GM12878 (cell line): Measurements from ENCODE around the gene CAMK2B. TPM values are rescaled to one million over a fixed set of nuclear protein-coding genes. Genes with fewer than 3 reads are reported as not detected.
A peak's percentile ranks its signal among the peaks of the same experiment; 100 is the strongest.

Source experiments
- ATAC-seq: fragments of 200-7000 bp; cut with Tn5 transposase; 3 replicates; pipeline ENCODE4 v1.9.1; 2020; ENCODE audit warnings: mild to moderate bottlenecking, moderate library complexity
- BruUV-seq: library from RNA; stranded (reverse); fragments of 400-500 nt; replicated peaks from 2 replicates; lab custom pipeline; 2021; lab: Mats Ljungman, UMichigan
- CTCF ChIA-PET: fragments of 300-600 bp; sonication (Branson Sonifier 250); formaldehyde crosslinking; extraction: SDS; loops from one replicate; lab custom pipeline; 2021; ENCODE audit warnings: inconsistent platforms; lab: Yijun Ruan, JAX
- POLR2A ChIA-PET: fragments of 350-600 bp; formaldehyde crosslinking; extraction: SDS; loops from one replicate; lab custom pipeline; 2021; ENCODE audit warnings: inconsistent platforms; lab: Charles Lee
- RAD21 ChIA-PET: fragments of 300-600 bp; sonication (Branson Sonifier 250); formaldehyde crosslinking; loops from one replicate; lab custom pipeline; 2023; ENCODE audit warnings: antibody characterized with exemption; ENCODE audit not compliant: unreplicated experiment; lab: Charles Lee
- SMC1A ChIA-PET: fragments of 300-600 bp; sonication (Branson Sonifier 250); formaldehyde crosslinking; loops from one replicate; lab custom pipeline; 2023; ENCODE audit not compliant: unreplicated experiment, uncharacterized antibody; lab: Charles Lee
- DNase-seq: peaks from one replicate; pipeline ENCODE4 v3.0.0-alpha.2; 2011; ENCODE audit warnings: low read depth, low spot score
- FAIRE-seq: peaks from 3 replicates; lab custom pipeline; 2011; peaks lifted over from hg19 to GRCh38; lab: Jason Lieb, UNC
- H2AFZ ChIP-seq: 2 replicates; pipeline ENCODE4 v1.6.0; 2011; ENCODE audit warnings: low read depth, low read length, control low read depth; ENCODE audit not compliant: control insufficient read depth
- H3K27ac ChIP-seq: 2 replicates; pipeline ENCODE4 v1.5.1; 2011; ENCODE audit warnings: control low read depth; ENCODE audit not compliant: control insufficient read depth, insufficient read depth
- H3K27me3 ChIP-seq, 2 experiments: replicated peaks in 1 of 2; 2 replicates each; pipeline versions ENCODE4 v1.6.0 to v1.6.1; 2011; ENCODE audit warnings: low read length in 1 of 2; ENCODE audit not compliant: control insufficient read depth in 2 of 2, insufficient read depth in 2 of 2
- H3K36me3 ChIP-seq, 2 experiments: 2 replicates each; pipeline ENCODE4 v1.5.1; 2011; ENCODE audit warnings: low read length in 1 of 2; ENCODE audit not compliant: control insufficient read depth in 2 of 2, insufficient read depth in 2 of 2
- H3K4me1 ChIP-seq: 2 replicates; pipeline ENCODE4 v1.6.1; 2011; ENCODE audit warnings: mild to moderate bottlenecking, low read length, moderate library complexity, mixed read lengths; ENCODE audit not compliant: control insufficient read depth, insufficient read depth
- H3K4me2 ChIP-seq: 2 replicates; pipeline ENCODE4 v1.6.0; 2011; ENCODE audit warnings: control low read depth; ENCODE audit not compliant: control insufficient read depth, insufficient read depth
- H3K4me3 ChIP-seq: fragments of 200-600 bp; sonication (generic); 2 replicates; pipeline ENCODE4 v1.5.1; 2016
- H3K79me2 ChIP-seq: 2 replicates; pipeline ENCODE4 v1.6.0; 2011; ENCODE audit warnings: low read length; ENCODE audit not compliant: control insufficient read depth, insufficient read depth
- H3K9ac ChIP-seq: 2 replicates; pipeline ENCODE4 v1.8.0; 2011; ENCODE audit warnings: low read length, control low read depth, mixed read lengths; ENCODE audit not compliant: control insufficient read depth, insufficient read depth
- H3K9me3 ChIP-seq: replicated peaks from 3 replicates; pipeline ENCODE4 v1.5.1; 2011; ENCODE audit warnings: mild to moderate bottlenecking, low read length; ENCODE audit not compliant: control insufficient read depth, insufficient read depth
- H4K20me1 ChIP-seq: 2 replicates; pipeline ENCODE4 v1.6.0; 2011; ENCODE audit not compliant: control insufficient read depth, insufficient read depth
- ELK1 ChIP-seq: IDR thresholded peaks from 2 replicates; pipeline ENCODE4 v1.6.1; 2012; ENCODE audit warnings: low read depth, low read length, improper control_type of control experiment
- GABPA ChIP-seq: IDR thresholded peaks from 2 replicates; pipeline ENCODE4 v1.6.1; 2014; ENCODE audit warnings: antibody characterized with exemption, low read depth, mild to moderate bottlenecking, inconsistent platforms
- RUNX3 ChIP-seq: IDR thresholded peaks from 2 replicates; pipeline ENCODE4 v1.6.1; 2012; ENCODE audit warnings: low read length, inconsistent platforms
- SPI1 ChIP-seq: IDR thresholded peaks from 2 replicates; pipeline ENCODE4 v1.6.1; 2011; ENCODE audit warnings: low read depth, mild to moderate bottlenecking, low read length, moderate library complexity, borderline replicate concordance; ENCODE audit not compliant: insufficient read depth
- ZNF687 ChIP-seq: fragments of 450-650 bp; IDR thresholded peaks from 2 replicates; pipeline ENCODE4 v1.6.1; 2017; ENCODE audit warnings: mild to moderate bottlenecking, moderate library complexity
- WGBS: methylation state at CpG from one replicate; pipeline ENCODE4 v1.1.6; 2016; ENCODE audit warnings: low lambda C conversion rate; ENCODE audit not compliant: insufficient replicate concordance, insufficient coverage; ENCODE audit errors: missing lambda C conversion rate; 5-methylcytosine and 5-hydroxymethylcytosine counted together
- in situ Hi-C: fragments of 300-500 bp; cut with MboI; formaldehyde crosslinking; loops from 9 replicates; pipeline ENCODE4 v1.14.3; 2018; ENCODE audit warnings: mixed read lengths
- intact Hi-C: fragments of 100-400 bp; cut with micrococcal nuclease; formaldehyde crosslinking; loops from one replicate; pipeline ENCODE4 v1.14.2; 2022; ENCODE audit not compliant: unreplicated experiment
- polyA plus RNA-seq, 11 experiments: library from polyadenylated mRNA; depleted of rRNA in 4 of 11; unstranded in 6 of 11; stranded (reverse) in 5 of 11; fragments of >200 nt; fragmentation: Nextera tagmentation in 4 of 11; fragmentation: Illumina TruSeq in 1 of 11; extraction: Ambion mirVana in 4 of 11; extraction: Trizol in 1 of 11; gene quantifications; 1 replicate in 1 of 11; 2 replicates in 10 of 11; pipeline versions ENCODE4 v1.2.1 to v1.2.3, GENCODE V29; 2011 to 2016; ENCODE audit warnings: inconsistent platforms in 2 of 11, missing spikeins in 2 of 11, low read depth in 1 of 11
- total RNA-seq, 4 experiments: library from RNA; depleted of rRNA in 3 of 4; stranded (reverse); fragments of >200 nt in 3 of 4; fragmentation: Illumina TruSeq in 1 of 4; extraction: Trizol in 1 of 4; gene quantifications; 2 replicates each; pipeline versions ENCODE4 v1.2.1 to v1.2.3, GENCODE V29; 2013 to 2021

Gene CAMK2B
- total and polyA plus RNA-seq, 10 of the 15 experiments (the other 5 are each of a cell fraction or from before 2014, with no cell fraction given), result 0.06 to 0.23 (median 0.11) TPM; not detected in 5

GRCh38 chr7:44338600-44338999, 13.2 kb upstream of the CAMK2B start:
- intact Hi-C loops, result no loop called here
- Histone ChIP-seq H4K20me1 (no peaks in the 10 kb centered on the region), H3K9ac (no peak overlapping the region), H3K4me3 (no peak overlapping the region), H3K27ac (no peak overlapping the region), H3K36me3 (no peaks in the 10 kb centered on the region), H3K79me2 (no peaks in the 10 kb centered on the region), H3K4me1 (no peaks in the 10 kb centered on the region), H3K9me3 (no peaks in the 10 kb centered on the region; the same call in 1 of the 3 replicates), H2AFZ (no peak overlapping the region)
- no peak for FAIRE-seq
- 0% methylated on average over 3 of the region's 3 CpGs for WGBS
- in situ Hi-C loops, result no loop called here
- no TSS peak for BruUV-seq
- RAD21 ChIA-PET, result no interaction called here
- peak; percentile 94 for ATAC-seq
- CTCF ChIA-PET, result no interaction called here
- TF ChIP-seq SPI1, result peak; percentile 58; the same call in 1 of the 2 replicates
- no peak for TF ChIP-seq ZNF687
- peak; percentile 37; the same call in 1 of the 2 replicates for TF ChIP-seq RUNX3
- TF ChIP-seq GABPA, result no peak
- TF ChIP-seq ELK1, result no peak
- TF ChIP-seq, all 136 proteins: peak for 2
- DNase-seq, result no peak
- Histone ChIP-seq H3K27me3 (no peaks in the 10 kb centered on the region), H3K4me2 (no peak overlapping the region)
- ChIA-PET SMC1A (interaction anchor here (1.5 kb wide), 1 partner anchor 116 kb away, joined by 3 read pairs; no protein-coding TSS in a partner anchor), POLR2A (no interaction called here)
